SU-DHL-6 (cell line): ENCODE measurements around the gene LTC4S.

Experiments used
- H2AFZ ChIP-seq: fragments of 200-600 bp; sonication (generic); 2 replicates; pipeline ENCODE4 v1.6.1; 2014; ENCODE audit warnings: low read depth, mild to moderate bottlenecking, moderate library complexity, mixed read lengths, antibody characterized with exemption, low read length; ENCODE audit not compliant: severe bottlenecking
- H3F3A ChIP-seq: fragments of 200-600 bp; shearing (Covaris generic); 2 replicates; pipeline ENCODE4 v1.6.0; 2016; ENCODE audit warnings: antibody characterized with exemption, mild to moderate bottlenecking; ENCODE audit not compliant: insufficient read depth
- H3K27ac ChIP-seq: fragments of 200-600 bp; sonication (generic); 2 replicates; pipeline ENCODE4 v1.5.1; 2016; ENCODE audit warnings: low read depth, mild to moderate bottlenecking, low read length, moderate library complexity, mixed read lengths
- H3K27me3 ChIP-seq: fragments of 200-600 bp; sonication (generic), shearing (Covaris generic); 2 replicates; pipeline ENCODE4 v1.6.0; 2014; ENCODE audit warnings: mild to moderate bottlenecking, low read length
- H3K36me3 ChIP-seq: fragments of 200-600 bp; sonication (generic); 2 replicates; pipeline ENCODE4 v1.6.1; 2014; ENCODE audit warnings: mild to moderate bottlenecking, low read length, mixed read lengths
- H3K4me2 ChIP-seq: fragments of 300-600, 200-600 bp; shearing (Covaris generic), sonication (generic); 2 replicates; pipeline ENCODE4 v1.6.0; 2014; ENCODE audit warnings: low read length, low read depth, mild to moderate bottlenecking; ENCODE audit not compliant: poor library complexity, severe bottlenecking
- H3K4me3 ChIP-seq: fragments of 200-600 bp; sonication (generic); 2 replicates; pipeline ENCODE4 v1.5.1; 2014; ENCODE audit warnings: antibody characterized with exemption, low read length, mild to moderate bottlenecking, mixed read lengths; ENCODE audit not compliant: insufficient read depth, poor library complexity, severe bottlenecking
- H3K79me2 ChIP-seq: fragments of 200-600 bp; sonication (generic); 2 replicates; pipeline ENCODE4 v1.6.1; 2014; ENCODE audit warnings: mild to moderate bottlenecking, low read length, moderate library complexity; ENCODE audit not compliant: insufficient read depth
- H3K9ac ChIP-seq: fragments of 200-600 bp; sonication (generic); 2 replicates; pipeline ENCODE4 v1.7.0; 2014; ENCODE audit warnings: mild to moderate bottlenecking, low read length
- H3K9me2 ChIP-seq: fragments of 200-600 bp; sonication (generic); replicated peaks from 2 replicates; pipeline ENCODE4 v1.6.1; 2014; ENCODE audit warnings: low read length; ENCODE audit not compliant: insufficient read depth
- H3K9me3 ChIP-seq: fragments of 200-600 bp; sonication (generic); 2 replicates; pipeline ENCODE4 v1.6.1; 2014; ENCODE audit warnings: low read length, mixed read lengths; ENCODE audit not compliant: insufficient read depth
- H4K20me1 ChIP-seq: fragments of 200-600 bp; sonication (generic); 2 replicates; pipeline ENCODE4 v1.6.1; 2014; ENCODE audit warnings: low read depth, mild to moderate bottlenecking, antibody characterized with exemption, low read length, moderate library complexity, mixed read lengths
- EZH2phosphoT487 ChIP-seq: fragments of 200-600 bp; sonication (generic), shearing (Covaris generic); conservative IDR thresholded peaks from 2 replicates; pipeline ENCODE4 v1.6.1; 2018; ENCODE audit warnings: mild to moderate bottlenecking, antibody characterized with exemption, low read length, moderate library complexity, mixed read lengths
- TF ChIP-seq, protein P1 (sequence below): fragments of 200-600 bp; sonication (generic); IDR thresholded peaks from one replicate; pipeline ENCODE4 v1.5.1; 2017; ENCODE audit warnings: antibody characterized with exemption, mild to moderate bottlenecking, low read length, moderate library complexity; ENCODE audit not compliant: insufficient read depth, poor library complexity, severe bottlenecking

The LTC4S gene

DNA sequence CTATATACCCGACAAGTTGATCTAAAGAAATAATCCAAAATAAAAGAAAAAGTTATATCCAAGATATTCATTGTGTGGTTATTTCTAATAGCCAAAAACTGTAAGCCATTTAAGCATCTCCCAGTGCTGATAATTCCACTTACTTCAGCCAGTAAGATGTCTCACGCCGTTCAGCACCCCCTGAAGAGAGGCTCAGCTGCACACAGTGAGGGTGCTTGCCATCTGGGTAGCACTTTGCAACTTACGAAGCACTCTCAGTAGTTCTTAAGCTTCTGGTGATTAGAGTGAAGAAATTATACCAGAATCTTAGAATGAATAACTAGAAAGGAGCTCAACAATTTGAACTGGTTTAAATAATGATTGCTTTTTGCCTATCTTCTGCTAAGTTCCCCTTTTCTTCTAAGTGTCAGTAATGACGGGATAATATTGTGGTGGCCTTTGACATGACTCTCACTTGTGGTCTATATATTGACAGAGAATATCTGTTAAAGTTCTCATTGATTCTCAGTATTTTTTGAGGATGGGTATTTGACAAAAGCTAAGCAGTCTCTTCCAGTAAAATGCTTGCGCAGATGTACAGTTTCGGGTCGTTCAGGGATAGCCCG, 26.2 kb upstream of the LTC4S start:
- Histone ChIP-seq H2AFZ (no peak overlapping the region), H3F3A (peaks cover 4% of the 10 kb centered on the region; the same call in 1 of the 2 replicates), H3K9me3 (no peaks in the 10 kb centered on the region), H3K27me3 (no peaks in the 10 kb centered on the region), H3K4me2 (no peak overlapping the region), H3K36me3 (0 out of 2 replicates have a peak, but pooled peaks cover 5% of the 10 kb centered on the region), H3K4me3 (no peak overlapping the region), H3K79me2 (peaks cover 32% of the 10 kb centered on the region), H3K9me2 (no peaks in the 10 kb centered on the region), H4K20me1 (0 out of 2 replicates have a peak, but pooled peaks cover 5% of the 10 kb centered on the region), H3K27ac (no peak overlapping the region), H3K9ac (no peak overlapping the region)
- no peak for TF ChIP-seq EZH2phosphoT487
- TF ChIP-seq, protein P1, sequence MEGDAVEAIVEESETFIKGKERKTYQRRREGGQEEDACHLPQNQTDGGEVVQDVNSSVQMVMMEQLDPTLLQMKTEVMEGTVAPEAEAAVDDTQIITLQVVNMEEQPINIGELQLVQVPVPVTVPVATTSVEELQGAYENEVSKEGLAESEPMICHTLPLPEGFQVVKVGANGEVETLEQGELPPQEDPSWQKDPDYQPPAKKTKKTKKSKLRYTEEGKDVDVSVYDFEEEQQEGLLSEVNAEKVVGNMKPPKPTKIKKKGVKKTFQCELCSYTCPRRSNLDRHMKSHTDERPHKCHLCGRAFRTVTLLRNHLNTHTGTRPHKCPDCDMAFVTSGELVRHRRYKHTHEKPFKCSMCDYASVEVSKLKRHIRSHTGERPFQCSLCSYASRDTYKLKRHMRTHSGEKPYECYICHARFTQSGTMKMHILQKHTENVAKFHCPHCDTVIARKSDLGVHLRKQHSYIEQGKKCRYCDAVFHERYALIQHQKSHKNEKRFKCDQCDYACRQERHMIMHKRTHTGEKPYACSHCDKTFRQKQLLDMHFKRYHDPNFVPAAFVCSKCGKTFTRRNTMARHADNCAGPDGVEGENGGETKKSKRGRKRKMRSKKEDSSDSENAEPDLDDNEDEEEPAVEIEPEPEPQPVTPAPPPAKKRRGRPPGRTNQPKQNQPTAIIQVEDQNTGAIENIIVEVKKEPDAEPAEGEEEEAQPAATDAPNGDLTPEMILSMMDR, result no peak

DNA sequence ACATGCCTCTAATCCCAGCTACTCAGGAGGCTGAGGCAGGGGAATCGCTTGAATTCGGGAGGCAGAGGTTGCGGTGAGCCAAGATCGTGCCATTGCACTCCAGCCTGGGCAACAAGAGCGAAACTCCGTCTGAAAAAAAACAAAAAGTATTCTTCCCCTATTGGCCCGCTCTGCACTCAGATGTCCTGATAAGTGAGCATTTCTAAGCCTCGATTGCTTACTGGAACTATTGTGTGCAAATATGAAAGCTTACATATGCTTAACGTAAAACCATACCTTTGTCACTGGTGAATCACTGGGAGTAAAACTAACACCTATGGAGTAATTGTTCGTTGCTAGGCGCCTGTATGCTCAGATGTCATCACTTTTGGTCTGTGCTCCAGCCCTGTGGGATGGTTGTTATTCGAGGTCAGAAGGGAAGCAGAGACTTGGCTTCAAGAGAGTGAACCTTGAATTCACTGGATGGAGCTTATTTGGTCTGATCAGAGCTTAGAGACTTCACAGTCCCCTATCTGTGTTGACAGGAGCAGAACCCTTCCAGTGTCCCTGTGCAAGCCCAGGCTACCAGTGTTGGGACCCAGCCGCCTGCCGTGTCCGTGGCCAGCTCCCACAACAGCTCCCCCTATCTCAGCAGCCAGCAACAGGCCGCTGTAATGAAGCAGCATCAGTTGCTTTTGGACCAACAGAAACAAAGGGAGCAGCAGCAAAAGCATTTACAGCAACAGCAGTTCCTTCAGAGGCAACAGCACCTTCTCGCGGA, 25.3 kb upstream of the LTC4S start:
- H2AFZ ChIP-seq, result no peak overlapping the region
- H3K9me2 ChIP-seq, result no peaks in the 10 kb centered on the region
- H3K27ac ChIP-seq, result no peak overlapping the region
- H3K36me3 ChIP-seq, result 0 out of 2 replicates have a peak, but pooled peaks cover 5% of the 10 kb centered on the region
- H3K79me2 ChIP-seq, result peaks cover 25% of the 10 kb centered on the region
- TF ChIP-seq, protein P1, result no peak
- no peak for TF ChIP-seq EZH2phosphoT487
- 0 out of 2 replicates have a peak, but pooled peaks cover 5% of the 10 kb centered on the region for H4K20me1 ChIP-seq
- no peak overlapping the region for H3K4me3 ChIP-seq
- H3K4me2 ChIP-seq, result no peak overlapping the region
- no peak overlapping the region for H3K9ac ChIP-seq
- H3F3A ChIP-seq, result no peaks in the 10 kb centered on the region
- no peaks in the 10 kb centered on the region for H3K27me3 ChIP-seq
- no peaks in the 10 kb centered on the region for H3K9me3 ChIP-seq

DNA sequence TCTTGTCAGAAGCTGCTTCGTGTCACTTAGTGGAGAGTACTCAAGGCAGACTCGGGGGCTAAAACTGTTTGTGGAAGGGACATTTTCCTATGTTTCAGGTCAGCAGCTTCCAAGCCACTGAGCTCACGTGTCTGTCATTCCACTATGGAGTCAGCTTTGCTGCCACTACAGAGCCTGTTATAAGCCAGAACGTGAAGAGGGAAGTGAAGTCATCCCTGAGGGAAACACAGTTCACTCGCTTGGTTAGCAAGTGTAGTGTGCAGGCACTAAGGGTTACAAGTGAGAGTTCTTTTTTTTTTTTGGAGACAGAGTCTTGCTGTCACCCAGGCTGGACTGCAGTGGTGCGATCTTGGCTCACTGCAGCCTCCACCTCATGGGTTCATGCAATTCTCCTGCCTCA, 24.5 kb upstream of the LTC4S start:
- Histone ChIP-seq H3K9me3 (no peaks in the 10 kb centered on the region), H3K27me3 (no peaks in the 10 kb centered on the region), H3K4me3 (no peak overlapping the region), H3K27ac (no peak overlapping the region), H3K4me2 (no peak overlapping the region), H2AFZ (no peak overlapping the region), H4K20me1 (no peaks in the 10 kb centered on the region), H3K9me2 (no peaks in the 10 kb centered on the region), H3K79me2 (peaks cover 18% of the 10 kb centered on the region; the same call in 1 of the 2 replicates), H3F3A (no peaks in the 10 kb centered on the region), H3K9ac (no peak overlapping the region), H3K36me3 (0 out of 2 replicates have a peak, but pooled peaks cover 5% of the 10 kb centered on the region)
- TF ChIP-seq, protein P1, result no peak
- no peak for TF ChIP-seq EZH2phosphoT487
